GM19467 (cell line): Measurements from ENCODE around the gene GDPD5.

ENCODE experiments used
- ATAC-seq: cut with Tn5 transposase; IDR thresholded peaks from one replicate; pipeline ENCODE4 v1.9.1; 2021; ENCODE audit warnings: mild to moderate bottlenecking, moderate library complexity; ENCODE audit not compliant: unreplicated experiment

Gene GDPD5

GRCh38 chr11:75406338-75406777 lies 119.4 kb downstream of the GDPD5 start:
- ATAC-seq: no peak

GRCh38 chr11:75403983-75404658 lies 121.6 kb downstream of the GDPD5 start:
- no peak for ATAC-seq

- ATAC-seq: no peak
Observed at GRCh38 chr11:75403037-75403436, 122.7 kb downstream of the GDPD5 start.

- no peak for ATAC-seq
Observed at GRCh38 chr11:75402002-75402773, 123.6 kb downstream of the GDPD5 start.

GRCh38 chr11:75400146-75400865 lies 125.4 kb downstream of the GDPD5 start:
- ATAC-seq: no peak

- peak; percentile 91 for ATAC-seq
Observed at GRCh38 chr11:75399344-75400145, 126.2 kb downstream of the GDPD5 start, which contains the start of gene RPS3. Gene RPS3, plus strand, starts transcription at chr11:75399518. Its CDS starts 30 bp downstream, at chr11:75399548.

- ATAC-seq: no peak
Observed at GRCh38 chr11:75398906-75399305, 126.8 kb downstream of the GDPD5 start.

GRCh38 chr11:75394085-75394840 lies 131.5 kb downstream of the GDPD5 start:
- ATAC-seq: no peak

GRCh38 chr11:75389925-75390324 lies 135.8 kb downstream of the GDPD5 start:
- ATAC-seq: no peak

- no peak for ATAC-seq
Observed at GRCh38 chr11:75389276-75389605, 136.5 kb downstream of the GDPD5 start.

GRCh38 chr11:75388386-75389275 lies 137.1 kb downstream of the GDPD5 start:
- ATAC-seq: no peak

GRCh38 chr11:75387736-75388294 lies 137.9 kb downstream of the GDPD5 start:
- ATAC-seq: no peak

GRCh38 chr11:75386942-75387630 lies 138.7 kb downstream of the GDPD5 start:
- no peak for ATAC-seq
